H1 (cell line): Measurements from ENCODE around the gene GLS. TPM values are rescaled to one million over a fixed set of nuclear protein-coding genes. Genes with fewer than 3 reads are reported as not detected.

ENCODE experiments used
- CREB1 ChIP-seq: IDR thresholded peaks from 2 replicates; pipeline ENCODE4 v1.6.1; 2012; ENCODE audit warnings: inconsistent platforms
- EGR1 ChIP-seq: IDR thresholded peaks from 2 replicates; pipeline ENCODE4 v1.6.1; 2011; ENCODE audit warnings: low read depth, low read length, borderline replicate concordance
- JUND ChIP-seq: IDR thresholded peaks from 2 replicates; pipeline ENCODE4 v1.6.1; 2011; ENCODE audit warnings: mild to moderate bottlenecking, improper control_type of control experiment, low read length
- SIN3A ChIP-seq, 2 experiments: IDR thresholded peaks in 1 of 2; conservative IDR thresholded peaks in 1 of 2; 2 replicates each; pipeline ENCODE4 v1.6.1; 2011 to 2012; ENCODE audit warnings: low read length in 2 of 2, improper control_type of control experiment in 1 of 2, low read depth in 1 of 2, mild to moderate bottlenecking in 1 of 2
- SIX5 ChIP-seq: IDR thresholded peaks from 2 replicates; pipeline ENCODE4 v1.6.1; 2011; ENCODE audit warnings: mild to moderate bottlenecking, low read depth, low read length
- polyA plus RNA-seq, 7 experiments: library from polyadenylated mRNA; depleted of rRNA in 3 of 7; stranded (reverse) in 5 of 7; unstranded in 2 of 7; fragments of >200 nt in 5 of 7; fragments of 200-250 nt in 2 of 7; gene quantifications; 1 replicate in 5 of 7; 2 replicates in 1 of 7; 4 replicates in 1 of 7; pipeline versions ENCODE4 v1.2.1 to v1.2.3, GENCODE V29; 2011 to 2013; ENCODE audit warnings: missing spikeins in 2 of 7, mixed read lengths in 2 of 7
- total RNA-seq: library from RNA; stranded (reverse); fragmentation: NEBNext Ultra II Directional; extraction: Animal tissue kit (Norgen Biotek cat#: 25700); gene quantifications from 2 replicates; pipeline ENCODE4 v1.2.1, GENCODE V29; 2021

Gene GLS
- total and polyA plus RNA-seq, 2 of the 8 experiments (the other 6 are each of a cell fraction or from before 2014, with no cell fraction given): 15.7 to 89.8 TPM

DNA sequence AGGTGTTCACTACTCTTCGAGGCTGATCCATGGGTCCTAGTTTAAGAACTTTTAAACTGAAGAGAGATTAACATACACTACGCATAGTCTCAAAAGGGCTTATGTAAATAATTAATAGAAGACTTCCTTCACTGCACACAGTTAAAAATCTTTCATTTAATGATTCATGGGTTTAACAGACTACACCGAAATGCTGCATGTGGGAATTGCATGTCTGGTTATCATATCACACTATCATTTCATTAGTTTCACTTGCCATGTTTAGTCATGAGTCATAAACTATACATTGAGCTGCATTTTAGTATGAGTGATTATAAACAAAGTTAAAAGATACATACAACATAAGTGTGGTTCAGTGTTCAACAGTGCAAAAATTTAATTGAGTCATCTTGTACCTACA, 31.2 kb downstream of the GLS start (continued):
- TF ChIP-seq SIX5 (no peak), EGR1 (no peak), SIN3A (conservative IDR thresholded peaks at IDR 0.05 in 1 of 2, IDR thresholded peaks at IDR 0.05 in 1 of 2; ENCODE audit: low read depth in 1 of 2, low read length in 2 of 2) (no peak), JUND (no peak), CREB1 (no peak)
